ENCODE data around the gene RPS6KB2.

GRCh38 chr11:67451658-67451976 is 23.3 kb downstream of the RPS6KB2 start:
- TF ChIP-seq CTCF (conservative IDR thresholded peaks at IDR 0.05 in 1 of 2, IDR thresholded peaks at IDR 0.05 in 1 of 2; ENCODE audit: low read depth in 1 of 2, low read length in 2 of 2) (no peak), EZH2 (IDR thresholded peaks at IDR 0.05; ENCODE audit: low read length, missing control alignments) (no peak)

All from fibroblast of lung (primary cell).